ENCODE results near the gene USP32.

DNA sequence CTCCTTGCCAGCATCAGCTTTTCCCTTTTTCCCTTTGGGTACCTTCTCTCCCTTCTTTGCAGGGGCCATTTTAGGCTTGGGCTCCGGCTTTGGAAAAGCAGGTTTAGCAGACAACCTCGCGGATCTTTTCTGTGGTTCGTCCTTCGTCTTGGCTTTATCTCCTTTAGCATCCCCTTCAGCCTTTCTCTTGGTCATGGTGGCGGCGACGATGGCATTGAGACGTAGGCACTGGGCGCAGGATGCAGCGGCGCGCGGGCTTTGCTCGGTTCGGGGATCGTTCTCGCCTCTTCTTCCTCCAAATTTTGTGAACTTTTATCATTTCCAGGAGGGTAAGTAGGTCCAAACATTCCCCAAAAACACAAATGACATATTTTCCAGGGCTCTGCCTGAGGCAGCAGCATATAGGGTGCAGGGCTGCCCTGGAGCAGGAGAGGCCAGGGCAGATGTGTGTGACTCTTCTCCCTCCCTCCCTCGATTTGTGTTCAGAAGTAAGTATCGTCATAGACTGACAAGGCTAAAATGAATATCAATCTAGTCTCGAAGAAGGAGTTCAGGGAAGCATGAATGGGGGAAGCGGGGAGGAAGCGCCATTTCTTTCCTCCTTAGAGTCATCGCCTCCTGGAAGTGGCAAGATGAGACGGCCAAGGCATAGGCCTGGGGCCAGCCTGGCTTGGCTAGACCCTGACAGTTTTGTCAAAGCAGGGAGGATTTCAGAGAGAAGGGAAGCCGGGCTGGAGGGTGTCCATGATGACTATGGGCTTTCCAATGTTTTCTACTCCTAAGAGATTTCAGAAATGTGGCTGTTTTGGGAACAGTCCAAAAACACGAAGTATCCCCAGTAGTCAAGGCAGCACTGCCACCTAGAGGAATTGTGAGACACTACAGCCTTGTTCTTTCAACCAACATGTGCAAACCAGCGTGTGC is 43.6 kb upstream of the USP32 start:
- no peak for TF ChIP-seq YY1 (IDR thresholded peaks at IDR 0.05; ENCODE audit: low read depth, low read length)
- no peak for TF ChIP-seq JUN (IDR thresholded peaks at IDR 0.05; ENCODE audit: low read depth, low read length)
- TF ChIP-seq SIN3A (conservative IDR thresholded peaks at IDR 0.05 in 1 of 2, IDR thresholded peaks at IDR 0.05 in 1 of 2; ENCODE audit: low read depth in 1 of 2, low read length in 2 of 2) = no peak; a peak in 1 of 4 replicates
- no peak for TF ChIP-seq SP1 (IDR thresholded peaks at IDR 0.05; ENCODE audit: low read depth, low read length)
- no peak for TF ChIP-seq EP300 (IDR thresholded peaks at IDR 0.05; ENCODE audit: borderline replicate concordance in 1 of 2, low read depth in 2 of 2, low read length in 2 of 2)
- no peak for TF ChIP-seq GTF2F1 (IDR thresholded peaks at IDR 0.05; ENCODE audit: borderline replicate concordance, low read depth, low read length)
- TF ChIP-seq, protein P1, sequence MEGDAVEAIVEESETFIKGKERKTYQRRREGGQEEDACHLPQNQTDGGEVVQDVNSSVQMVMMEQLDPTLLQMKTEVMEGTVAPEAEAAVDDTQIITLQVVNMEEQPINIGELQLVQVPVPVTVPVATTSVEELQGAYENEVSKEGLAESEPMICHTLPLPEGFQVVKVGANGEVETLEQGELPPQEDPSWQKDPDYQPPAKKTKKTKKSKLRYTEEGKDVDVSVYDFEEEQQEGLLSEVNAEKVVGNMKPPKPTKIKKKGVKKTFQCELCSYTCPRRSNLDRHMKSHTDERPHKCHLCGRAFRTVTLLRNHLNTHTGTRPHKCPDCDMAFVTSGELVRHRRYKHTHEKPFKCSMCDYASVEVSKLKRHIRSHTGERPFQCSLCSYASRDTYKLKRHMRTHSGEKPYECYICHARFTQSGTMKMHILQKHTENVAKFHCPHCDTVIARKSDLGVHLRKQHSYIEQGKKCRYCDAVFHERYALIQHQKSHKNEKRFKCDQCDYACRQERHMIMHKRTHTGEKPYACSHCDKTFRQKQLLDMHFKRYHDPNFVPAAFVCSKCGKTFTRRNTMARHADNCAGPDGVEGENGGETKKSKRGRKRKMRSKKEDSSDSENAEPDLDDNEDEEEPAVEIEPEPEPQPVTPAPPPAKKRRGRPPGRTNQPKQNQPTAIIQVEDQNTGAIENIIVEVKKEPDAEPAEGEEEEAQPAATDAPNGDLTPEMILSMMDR (IDR thresholded peaks at IDR 0.05; ENCODE audit: control extremely low read depth in 1 of 3, insufficient read depth in 1 of 3, low read depth in 1 of 3, low read length in 3 of 3) = peak; percentile 26 to 90 (median 87)
- TF ChIP-seq ZNF274 (IDR thresholded peaks at IDR 0.05; ENCODE audit: borderline replicate concordance, extremely low read depth, low read length) = no peak
- no peak for TF ChIP-seq HDAC2 (IDR thresholded peaks at IDR 0.05; ENCODE audit: borderline replicate concordance in 1 of 2, low read depth in 2 of 2, low read length in 2 of 2)
- no peak for TF ChIP-seq POLR2A (IDR thresholded peaks at IDR 0.05; ENCODE audit: control extremely low read depth in 1 of 2, low read depth in 2 of 2, low read length in 2 of 2)
